Progenitor cell of endocrine pancreas (in vitro differentiated cells): Measurements from ENCODE around the gene BCAS3. TPM values are rescaled to one million over a fixed set of nuclear protein-coding genes. Genes with fewer than 3 reads are reported as not detected.
"Not testable (repeated sequence)": the region's sequence is repeated elsewhere in the genome, so short reads cannot be mapped to it uniquely, and the experiment has no call there.

ENCODE experiments used
- DNase-seq: peaks from one replicate; pipeline ENCODE4 v3.0.0; 2021; ENCODE audit warnings: low spot score; ENCODE audit not compliant: unreplicated experiment
- H3K27ac Mint-ChIP-seq: 2 replicates; pipeline ENCODE4 v1.8.0; 2021; ENCODE audit warnings: mild to moderate bottlenecking, moderate library complexity, mixed read lengths
- H3K27me3 Mint-ChIP-seq: 2 replicates; pipeline ENCODE4 v1.8.0; 2021; ENCODE audit warnings: mixed read lengths
- H3K36me3 Mint-ChIP-seq: 2 replicates; pipeline ENCODE4 v1.8.0; 2022; ENCODE audit warnings: mixed read lengths; ENCODE audit not compliant: insufficient read depth
- H3K4me1 Mint-ChIP-seq: 2 replicates; pipeline ENCODE4 v1.8.0; 2021; ENCODE audit warnings: low read depth, mixed read lengths
- H3K4me3 Mint-ChIP-seq: 2 replicates; pipeline ENCODE4 v1.8.0; 2021; ENCODE audit warnings: low read depth, mild to moderate bottlenecking, moderate library complexity, mixed read lengths
- H3K9me3 Mint-ChIP-seq: 2 replicates; pipeline ENCODE4 v1.8.0; 2021; ENCODE audit warnings: low read depth, mixed read lengths
- total RNA-seq: library from RNA; stranded (reverse); gene quantifications from 2 replicates; pipeline ENCODE4 v1.2.1, GENCODE V29; 2021
- TF ChIP-seq, protein P1 (sequence below): fragments of 200-600 bp; sonication (generic); IDR thresholded peaks from one replicate; pipeline ENCODE4 v1.5.0; 2021; ENCODE audit warnings: antibody characterized with exemption, mild to moderate bottlenecking; ENCODE audit not compliant: unreplicated experiment

Gene BCAS3
- total RNA-seq, 1 donor from 2014 or later = 36.1 TPM

DNA sequence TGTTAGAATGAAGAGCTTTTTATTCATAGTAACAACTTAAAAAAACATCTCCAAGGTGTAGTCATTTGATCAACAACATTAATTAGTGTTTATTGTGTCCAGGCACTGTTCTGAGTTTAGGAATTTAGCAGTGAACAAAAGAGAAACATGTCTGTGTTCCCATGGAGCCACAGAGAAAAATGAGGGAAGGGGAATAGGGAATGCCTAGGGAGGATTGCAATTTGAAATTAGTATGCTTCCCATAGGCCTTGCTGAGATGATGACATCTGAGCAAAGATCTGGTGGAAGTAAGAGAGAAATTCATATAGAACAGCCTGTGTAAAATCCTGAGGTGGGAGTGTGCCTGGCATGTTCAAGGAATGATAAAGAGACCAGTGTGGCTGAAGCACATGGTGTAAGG, 318.0 kb downstream of the BCAS3 start:
- H3K9me3 Mint-ChIP-seq = no peaks in the 10 kb centered on the region
- no peak overlapping the region for H3K27ac Mint-ChIP-seq
- H3K27me3 Mint-ChIP-seq = no peaks in the 10 kb centered on the region
- TF ChIP-seq, protein P1, sequence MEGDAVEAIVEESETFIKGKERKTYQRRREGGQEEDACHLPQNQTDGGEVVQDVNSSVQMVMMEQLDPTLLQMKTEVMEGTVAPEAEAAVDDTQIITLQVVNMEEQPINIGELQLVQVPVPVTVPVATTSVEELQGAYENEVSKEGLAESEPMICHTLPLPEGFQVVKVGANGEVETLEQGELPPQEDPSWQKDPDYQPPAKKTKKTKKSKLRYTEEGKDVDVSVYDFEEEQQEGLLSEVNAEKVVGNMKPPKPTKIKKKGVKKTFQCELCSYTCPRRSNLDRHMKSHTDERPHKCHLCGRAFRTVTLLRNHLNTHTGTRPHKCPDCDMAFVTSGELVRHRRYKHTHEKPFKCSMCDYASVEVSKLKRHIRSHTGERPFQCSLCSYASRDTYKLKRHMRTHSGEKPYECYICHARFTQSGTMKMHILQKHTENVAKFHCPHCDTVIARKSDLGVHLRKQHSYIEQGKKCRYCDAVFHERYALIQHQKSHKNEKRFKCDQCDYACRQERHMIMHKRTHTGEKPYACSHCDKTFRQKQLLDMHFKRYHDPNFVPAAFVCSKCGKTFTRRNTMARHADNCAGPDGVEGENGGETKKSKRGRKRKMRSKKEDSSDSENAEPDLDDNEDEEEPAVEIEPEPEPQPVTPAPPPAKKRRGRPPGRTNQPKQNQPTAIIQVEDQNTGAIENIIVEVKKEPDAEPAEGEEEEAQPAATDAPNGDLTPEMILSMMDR = no peak
- H3K4me1 Mint-ChIP-seq = no peaks in the 10 kb centered on the region
- no peaks in the 10 kb centered on the region for H3K36me3 Mint-ChIP-seq
- DNase-seq = no peak
- no peak overlapping the region for H3K4me3 Mint-ChIP-seq

DNA sequence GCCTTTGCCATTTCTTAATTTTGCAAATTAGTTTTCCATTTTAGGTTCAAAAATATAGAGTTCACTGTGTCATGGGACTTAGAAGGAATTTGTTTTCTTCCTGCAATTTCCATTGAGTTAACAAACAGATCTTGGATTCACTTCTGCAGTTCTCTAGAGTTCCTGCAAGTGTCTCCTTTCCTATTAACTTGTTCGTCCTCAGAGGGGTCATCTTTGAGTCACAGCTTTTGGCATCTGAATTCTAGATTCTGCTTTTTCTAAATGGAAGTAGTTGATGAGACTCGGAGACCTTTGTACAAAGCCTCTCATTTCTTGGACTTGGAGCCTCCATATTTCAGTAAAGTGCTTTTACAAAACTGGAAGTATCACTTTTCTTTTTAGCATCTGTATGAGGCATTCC, 323.3 kb downstream of the BCAS3 start:
- Mint-ChIP-seq H3K27me3 (peaks cover 3% of the 10 kb centered on the region), H3K36me3 (no peaks in the 10 kb centered on the region), H3K4me1 (peaks cover 2% of the 10 kb centered on the region), H3K4me3 (no peak overlapping the region), H3K27ac (no peak overlapping the region), H3K9me3 (no peaks in the 10 kb centered on the region)
- TF ChIP-seq, protein P1 = no peak
- DNase-seq = no peak

DNA sequence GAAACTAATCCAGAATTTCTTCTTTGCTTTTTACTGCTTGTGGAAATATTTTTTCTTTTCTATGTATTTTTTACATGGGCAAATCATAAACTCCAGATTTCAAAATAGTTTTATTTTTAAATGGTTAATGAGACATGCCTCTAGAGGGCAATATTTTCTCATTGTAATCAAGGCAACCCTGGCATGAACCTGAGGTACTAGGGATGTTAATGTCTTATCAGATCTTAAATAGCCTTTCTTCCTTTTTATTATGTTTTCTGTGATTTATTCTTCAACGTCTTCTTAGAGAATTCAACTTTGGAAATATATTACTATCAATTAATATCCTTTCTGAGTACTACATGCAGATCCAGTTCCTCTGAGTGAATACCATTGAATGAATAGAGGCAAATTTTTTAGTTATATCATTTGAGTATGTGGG, 324.7 kb downstream of the BCAS3 start:
- Mint-ChIP-seq H3K27me3 (peaks cover 3% of the 10 kb centered on the region), H3K36me3 (no peaks in the 10 kb centered on the region), H3K27ac (no peak overlapping the region), H3K4me1 (peaks cover 2% of the 10 kb centered on the region), H3K9me3 (no peaks in the 10 kb centered on the region), H3K4me3 (no peak overlapping the region)
- TF ChIP-seq, protein P1 = peak; percentile 64
- no peak for DNase-seq

DNA sequence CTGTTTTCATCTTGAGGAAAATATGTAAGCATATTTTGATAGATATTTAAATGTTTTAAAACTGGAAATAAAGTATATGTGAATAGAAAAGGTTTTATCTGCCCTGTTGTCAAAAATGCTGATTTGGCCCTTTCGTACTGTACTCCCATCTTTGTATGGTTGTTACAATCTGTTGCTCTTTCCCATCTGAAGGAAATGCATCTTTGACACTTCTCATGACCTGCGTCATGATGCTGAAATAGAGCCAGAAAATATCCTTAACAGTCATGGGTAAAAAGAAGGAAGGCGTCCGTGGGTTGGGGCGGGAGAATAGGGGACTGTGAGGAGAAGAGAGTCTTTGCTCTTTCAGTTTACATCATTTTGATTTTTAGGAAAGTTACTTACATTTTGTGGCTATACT, 327.7 kb downstream of the BCAS3 start:
- H3K27ac Mint-ChIP-seq = no peak overlapping the region
- no peaks in the 10 kb centered on the region for H3K36me3 Mint-ChIP-seq
- peaks cover 10% of the 10 kb centered on the region for H3K4me1 Mint-ChIP-seq
- peaks cover 17% of the 10 kb centered on the region for H3K27me3 Mint-ChIP-seq
- H3K4me3 Mint-ChIP-seq = no peak overlapping the region
- DNase-seq = no peak
- TF ChIP-seq, protein P1 = no peak
- no peaks in the 10 kb centered on the region for H3K9me3 Mint-ChIP-seq

DNA sequence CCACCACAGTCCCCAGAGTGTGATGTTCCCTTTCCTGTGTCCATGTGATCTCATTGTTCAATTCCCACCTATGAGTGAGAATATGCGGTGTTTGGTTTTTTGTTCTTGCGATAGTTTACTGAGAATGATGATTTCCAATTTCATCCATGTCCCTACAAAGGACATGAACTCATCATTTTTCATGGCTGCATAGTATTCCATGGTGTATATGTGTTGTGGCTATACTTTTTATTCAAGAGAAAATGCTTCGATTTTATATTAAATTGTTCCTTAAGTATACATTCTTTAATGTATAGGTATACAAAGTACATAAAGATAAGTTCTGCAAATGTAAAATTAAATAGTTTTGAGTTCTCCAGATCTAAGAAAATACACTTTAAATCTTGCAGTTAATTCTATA, 328.3 kb downstream of the BCAS3 start:
- H3K4me3 Mint-ChIP-seq, DNase-seq, H3K9me3 Mint-ChIP-seq, H3K4me1 Mint-ChIP-seq, H3K27ac Mint-ChIP-seq, H3K36me3 Mint-ChIP-seq: not testable (repeated sequence)
- H3K27me3 Mint-ChIP-seq = peaks cover 17% of the 10 kb centered on the region

DNA sequence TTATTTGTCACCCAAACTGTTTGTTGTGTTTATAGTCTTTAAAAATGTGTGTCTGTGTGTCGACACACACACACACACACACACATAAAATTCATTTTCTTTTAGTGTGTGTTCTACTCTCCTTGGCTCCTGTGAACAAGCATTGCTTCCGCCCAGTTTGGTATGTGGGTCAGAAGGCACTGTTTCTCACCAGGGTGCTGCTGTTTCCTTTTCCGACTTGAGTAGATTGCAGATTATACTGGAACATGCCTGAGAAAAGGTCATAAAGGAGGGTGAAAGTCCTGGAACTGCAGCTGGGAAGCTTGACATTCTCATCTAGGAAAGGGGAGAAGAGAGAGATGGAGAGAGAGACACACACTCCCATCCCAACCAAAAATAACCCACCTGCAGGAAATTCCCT, 330.3 kb downstream of the BCAS3 start:
- no peak for DNase-seq
- Mint-ChIP-seq H3K9me3 (no peaks in the 10 kb centered on the region), H3K36me3 (no peaks in the 10 kb centered on the region), H3K4me1 (peaks cover 13% of the 10 kb centered on the region), H3K27ac (peak overlapping the region; percentile 30), H3K27me3 (peaks cover 20% of the 10 kb centered on the region), H3K4me3 (no peak overlapping the region)
- TF ChIP-seq, protein P1 = no peak
